RWPE1 (cell line): ENCODE measurements around the gene ZNF516.

ENCODE experiments used
- CTCF ChIA-PET: fragments of 350-600 bp; sonication (Branson Sonifier 250); formaldehyde crosslinking; extraction: SDS; loops from one replicate; lab custom pipeline; 2021; lab: Yijun Ruan, JAX
- POLR2A ChIA-PET: fragments of 400-600 bp; formaldehyde crosslinking; extraction: SDS; loops from one replicate; lab custom pipeline; 2020; ENCODE audit warnings: antibody characterized with exemption; ENCODE audit not compliant: low non-redundant PET; lab: Yijun Ruan, JAX
- DNase-seq: peaks from one replicate; pipeline ENCODE4 v3.0.0; 2012; ENCODE audit warnings: low spot score
- H3K27ac ChIP-seq: fragments of 450-650 bp; 2 replicates; pipeline ENCODE4 v1.5.1; 2017
- TF ChIP-seq, protein P1 (sequence below): fragments of 450-650 bp; conservative IDR thresholded peaks from 2 replicates; pipeline ENCODE4 v1.5.1; 2017; ENCODE audit warnings: low read depth, mild to moderate bottlenecking

ZNF516 gene

DNA sequence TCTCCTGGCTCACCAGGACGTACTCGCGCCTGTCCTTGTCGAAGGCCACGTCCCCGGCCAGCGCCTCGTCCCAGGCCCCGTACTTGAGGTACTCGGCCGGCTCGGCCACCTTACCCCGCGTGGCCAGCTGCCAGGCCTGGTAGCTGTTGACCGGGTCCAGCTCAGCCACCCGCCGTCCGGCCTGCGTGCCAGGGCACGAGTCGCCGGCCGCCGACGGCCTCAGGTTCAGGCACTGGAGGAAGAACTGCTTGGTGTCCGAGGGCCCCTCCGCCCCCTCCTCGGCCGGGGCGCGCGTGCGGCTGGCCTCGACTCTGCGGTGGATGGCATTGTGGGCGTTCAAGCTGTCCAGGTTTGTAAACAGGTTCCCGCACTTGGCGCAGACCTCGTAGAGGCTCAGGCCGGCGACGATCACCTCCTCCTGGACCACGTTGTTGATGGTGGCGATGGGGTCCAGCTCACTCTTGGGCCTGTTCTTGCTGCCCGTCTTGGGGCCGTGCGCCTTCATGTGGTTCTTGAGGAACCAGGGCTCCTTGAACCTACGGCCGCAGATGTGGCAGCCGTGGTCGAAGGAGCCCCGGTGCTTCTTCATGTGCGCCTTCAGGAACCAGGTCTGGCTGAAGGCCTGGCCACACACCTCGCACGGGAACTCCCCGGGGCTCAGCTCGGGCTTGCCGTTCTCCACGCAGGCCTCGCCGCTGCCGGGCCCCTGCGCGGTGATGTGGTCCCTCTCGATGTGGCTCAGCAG lies 53.2 kb downstream of the ZNF516 start:
- TF ChIP-seq, protein P1, sequence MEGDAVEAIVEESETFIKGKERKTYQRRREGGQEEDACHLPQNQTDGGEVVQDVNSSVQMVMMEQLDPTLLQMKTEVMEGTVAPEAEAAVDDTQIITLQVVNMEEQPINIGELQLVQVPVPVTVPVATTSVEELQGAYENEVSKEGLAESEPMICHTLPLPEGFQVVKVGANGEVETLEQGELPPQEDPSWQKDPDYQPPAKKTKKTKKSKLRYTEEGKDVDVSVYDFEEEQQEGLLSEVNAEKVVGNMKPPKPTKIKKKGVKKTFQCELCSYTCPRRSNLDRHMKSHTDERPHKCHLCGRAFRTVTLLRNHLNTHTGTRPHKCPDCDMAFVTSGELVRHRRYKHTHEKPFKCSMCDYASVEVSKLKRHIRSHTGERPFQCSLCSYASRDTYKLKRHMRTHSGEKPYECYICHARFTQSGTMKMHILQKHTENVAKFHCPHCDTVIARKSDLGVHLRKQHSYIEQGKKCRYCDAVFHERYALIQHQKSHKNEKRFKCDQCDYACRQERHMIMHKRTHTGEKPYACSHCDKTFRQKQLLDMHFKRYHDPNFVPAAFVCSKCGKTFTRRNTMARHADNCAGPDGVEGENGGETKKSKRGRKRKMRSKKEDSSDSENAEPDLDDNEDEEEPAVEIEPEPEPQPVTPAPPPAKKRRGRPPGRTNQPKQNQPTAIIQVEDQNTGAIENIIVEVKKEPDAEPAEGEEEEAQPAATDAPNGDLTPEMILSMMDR = no peak
- CTCF ChIA-PET = no interaction called here
- H3K27ac ChIP-seq = no peak overlapping the region
- POLR2A ChIA-PET = no interaction called here
- no peak for DNase-seq

GRCh38 chr18:76441002-76441667 lies 53.9 kb downstream of the ZNF516 start:
- TF ChIP-seq, protein P1 = no peak
- ChIA-PET CTCF (no interaction called here), POLR2A (no interaction called here)
- no peak overlapping the region for H3K27ac ChIP-seq
- DNase-seq = no peak

- no peak overlapping the region for H3K27ac ChIP-seq
- POLR2A ChIA-PET = no interaction called here
- no peak for DNase-seq
- TF ChIP-seq, protein P1 = no peak
- CTCF ChIA-PET = interaction anchor here (0.6 kb wide), 1 partner anchor 12 kb away, joined by 4 read pairs; no protein-coding TSS in a partner anchor
These were observed 57.1 kb downstream of the ZNF516 start for GRCh38 chr18:76437910-76438309.

- H3K27ac ChIP-seq = no peak overlapping the region
- TF ChIP-seq, protein P1 = no peak
- CTCF ChIA-PET = no interaction called here
- POLR2A ChIA-PET = no interaction called here
- no peak for DNase-seq
These were observed 58.0 kb downstream of the ZNF516 start for GRCh38 chr18:76437011-76437410.

DNA sequence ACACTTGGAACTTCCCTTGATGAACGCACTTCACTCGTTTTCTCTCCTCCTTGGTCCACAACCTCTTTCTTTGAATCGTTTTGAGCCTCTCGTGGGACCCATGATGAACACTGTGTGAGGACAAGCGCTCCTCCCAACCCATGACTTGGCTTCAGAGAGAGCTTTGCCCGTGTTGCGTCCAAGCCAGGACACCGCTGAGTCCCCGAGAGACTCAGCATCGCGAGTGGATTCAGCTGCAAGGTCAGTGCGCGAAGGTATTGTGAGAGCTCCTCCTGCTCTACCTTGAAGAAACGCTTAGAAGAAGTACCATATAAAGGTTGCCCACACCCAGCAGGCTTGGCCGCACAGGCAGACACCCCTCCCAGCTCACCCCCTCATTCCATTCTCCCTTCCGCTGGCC lies 58.7 kb downstream of the ZNF516 start:
- DNase-seq = no peak
- POLR2A ChIA-PET = no interaction called here
- TF ChIP-seq, protein P1 = no peak
- CTCF ChIA-PET = no interaction called here
- H3K27ac ChIP-seq = no peak overlapping the region

- ChIA-PET CTCF (no interaction called here), POLR2A (no interaction called here)
- no peak overlapping the region; the same call in 1 of the 2 replicates for H3K27ac ChIP-seq
- TF ChIP-seq, protein P1 = no peak
- no peak for DNase-seq
These were observed 59.6 kb downstream of the ZNF516 start for GRCh38 chr18:76435316-76435989.
